Activated CD4-positive, CD25-positive, alpha-beta regulatory T cell treated with anti-CD3 and anti-CD28 coated beads, Interleukin-2, amount 50 U/mL, for 24 hours (primary cell): Measurements from ENCODE around the gene CYP2C18.
"Not testable (repeated sequence)": the region's sequence is repeated elsewhere in the genome, so short reads cannot be mapped to it uniquely, and the experiment has no call there.

Experiments
- ATAC-seq, 2 donors: fragments of 150-1000 bp; cut with Tn5 transposase; one replicate each; pipeline ENCODE4 v1.10.0; 2021; ENCODE audit warnings: mild to moderate bottlenecking in 1 of 2, moderate library complexity in 1 of 2

CYP2C18 gene

GRCh38 chr10:94683214-94684054, at the start of gene CYP2C18:
Gene CYP2C18 (plus strand): TSS chr10:94683729. CDS start chr10:94683820, 91 bp downstream.
- no peak for ATAC-seq

GRCh38 chr10:94638097-94638496, 45.4 kb upstream of the CYP2C18 start:
- not testable (repeated sequence) for ATAC-seq

DNA sequence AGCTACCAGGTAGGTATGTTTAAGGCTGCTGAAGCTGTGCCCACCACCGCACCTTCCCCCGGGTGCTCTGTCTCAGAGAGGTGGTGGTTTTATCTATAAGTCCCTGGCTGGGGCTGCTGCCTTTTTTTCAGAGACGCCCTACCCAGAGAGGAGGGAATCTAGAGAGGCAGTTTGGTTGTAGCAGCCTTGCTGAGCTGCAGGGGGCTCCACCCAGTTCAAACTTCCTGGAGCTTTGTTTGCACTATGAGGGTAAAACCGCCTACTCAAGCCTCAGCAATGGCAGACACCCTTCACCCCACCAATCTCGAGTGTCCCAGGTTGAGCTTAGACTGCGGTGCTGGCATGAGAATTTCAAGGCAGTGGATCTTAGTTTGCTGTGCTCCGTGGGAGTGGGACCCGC, 43.6 kb upstream of the CYP2C18 start:
- ATAC-seq = no peak

DNA sequence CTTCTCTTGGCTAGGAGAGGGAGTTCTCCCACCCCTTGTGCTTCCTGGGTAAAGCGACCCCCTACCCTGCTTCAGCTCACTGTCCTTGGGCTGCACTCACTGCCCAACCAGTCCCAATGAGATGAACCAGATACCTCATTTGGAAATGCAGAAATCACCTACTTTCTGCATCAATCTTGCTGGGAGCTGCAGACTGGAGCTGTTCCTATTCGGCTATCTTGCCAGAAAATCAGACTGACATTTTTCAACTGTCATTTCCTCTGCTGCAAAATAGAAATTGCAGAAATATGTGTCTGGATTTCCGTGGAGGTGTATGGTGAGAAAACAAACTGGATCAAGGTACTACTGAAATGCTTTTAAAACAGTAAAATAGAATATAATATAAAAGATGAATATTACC, 43.0 kb upstream of the CYP2C18 start:
- ATAC-seq = no peak

DNA sequence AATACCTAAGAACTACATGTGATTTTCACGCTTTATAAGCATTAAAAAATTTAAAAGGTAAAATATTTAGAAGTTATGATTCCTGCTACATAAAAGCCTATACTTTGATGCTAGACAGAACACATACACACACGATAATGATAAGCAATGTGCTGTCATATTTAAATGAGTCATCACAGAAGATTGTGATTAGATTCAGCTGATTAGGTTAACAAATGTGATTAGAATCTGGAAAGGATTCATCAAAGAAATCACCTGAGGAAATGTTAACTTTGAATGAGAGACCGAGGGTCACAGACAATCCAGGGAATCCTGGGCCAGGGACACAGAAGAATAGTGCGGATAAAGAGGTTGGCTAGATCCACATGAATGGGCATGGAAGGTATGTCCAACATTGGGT, 42.0 kb upstream of the CYP2C18 start:
- ATAC-seq = no peak

GRCh38 chr10:94644352-94644751, 39.2 kb upstream of the CYP2C18 start:
- no peak for ATAC-seq

DNA sequence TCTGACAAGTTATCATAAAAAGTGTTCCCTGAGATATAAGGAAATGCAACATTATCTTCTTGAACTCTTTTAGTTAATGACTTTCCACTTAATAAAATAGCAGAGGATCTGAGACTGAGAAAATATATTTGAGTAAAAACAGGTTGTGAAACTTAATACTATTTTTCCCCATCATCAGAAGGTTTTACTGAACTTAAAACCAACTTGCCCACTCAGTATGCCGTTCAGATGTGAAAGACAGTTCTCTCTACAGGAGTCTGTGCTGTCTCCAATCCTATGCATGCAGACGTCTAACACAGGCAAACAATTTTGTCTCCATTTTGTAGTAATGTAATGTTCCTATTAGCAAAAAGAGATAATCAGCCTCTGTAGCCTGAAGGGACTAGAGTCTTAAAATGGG, 38.2 kb upstream of the CYP2C18 start:
- no peak for ATAC-seq

DNA sequence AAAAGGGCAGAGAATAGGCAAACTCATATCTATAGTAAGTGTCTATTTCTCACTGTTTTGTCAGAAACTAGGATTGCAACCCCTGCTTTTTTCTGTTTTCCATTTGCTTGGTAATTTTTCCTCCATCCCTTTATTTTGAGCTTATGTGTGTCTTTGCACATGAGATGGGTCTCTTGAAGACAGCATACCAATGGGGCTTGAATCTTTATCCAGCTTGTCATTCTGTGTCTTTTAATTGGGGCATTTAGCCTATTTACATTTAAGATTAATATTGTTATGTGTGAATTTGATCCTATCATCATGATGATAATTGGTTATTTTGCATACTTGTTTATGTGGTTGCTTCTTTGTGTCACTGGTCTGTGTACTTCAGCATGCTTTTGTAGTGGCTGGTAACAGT, 28.3 kb upstream of the CYP2C18 start:
- ATAC-seq = not testable (repeated sequence)

GRCh38 chr10:94663061-94663460, 20.5 kb upstream of the CYP2C18 start:
- ATAC-seq = not testable (repeated sequence)

DNA sequence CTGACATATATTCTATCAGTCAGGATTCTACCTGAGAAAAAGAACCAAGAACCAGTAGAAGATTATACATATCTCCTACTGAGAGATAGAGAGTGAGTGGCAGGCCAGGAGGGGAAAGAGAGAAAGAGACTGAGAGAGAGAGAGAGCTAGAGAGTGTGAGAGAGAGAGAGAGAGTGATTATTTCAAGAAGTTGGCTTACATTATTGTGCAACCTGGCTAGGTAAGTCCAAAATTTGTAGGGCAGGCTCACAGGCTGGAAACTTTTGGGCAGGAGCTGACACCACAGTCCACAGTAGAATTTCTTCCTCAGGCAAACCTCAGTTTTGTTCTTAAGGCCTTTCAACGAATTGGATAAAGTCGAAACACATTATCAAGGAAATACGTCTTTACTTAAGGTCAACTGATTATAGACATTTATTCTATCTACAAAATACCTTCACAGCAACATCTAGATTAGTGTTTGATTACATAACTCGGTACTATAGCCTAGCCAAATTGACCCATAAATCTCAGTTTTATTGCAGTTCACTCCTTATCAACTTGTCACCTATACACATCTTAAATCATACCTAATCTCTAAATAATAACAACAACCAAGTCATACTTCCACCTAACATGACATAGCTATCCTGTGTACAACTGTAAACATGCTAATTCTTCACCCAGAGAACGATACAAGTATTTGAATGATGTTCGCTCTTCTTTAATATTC, 17.0 kb upstream of the CYP2C18 start:
- ATAC-seq = no peak

DNA sequence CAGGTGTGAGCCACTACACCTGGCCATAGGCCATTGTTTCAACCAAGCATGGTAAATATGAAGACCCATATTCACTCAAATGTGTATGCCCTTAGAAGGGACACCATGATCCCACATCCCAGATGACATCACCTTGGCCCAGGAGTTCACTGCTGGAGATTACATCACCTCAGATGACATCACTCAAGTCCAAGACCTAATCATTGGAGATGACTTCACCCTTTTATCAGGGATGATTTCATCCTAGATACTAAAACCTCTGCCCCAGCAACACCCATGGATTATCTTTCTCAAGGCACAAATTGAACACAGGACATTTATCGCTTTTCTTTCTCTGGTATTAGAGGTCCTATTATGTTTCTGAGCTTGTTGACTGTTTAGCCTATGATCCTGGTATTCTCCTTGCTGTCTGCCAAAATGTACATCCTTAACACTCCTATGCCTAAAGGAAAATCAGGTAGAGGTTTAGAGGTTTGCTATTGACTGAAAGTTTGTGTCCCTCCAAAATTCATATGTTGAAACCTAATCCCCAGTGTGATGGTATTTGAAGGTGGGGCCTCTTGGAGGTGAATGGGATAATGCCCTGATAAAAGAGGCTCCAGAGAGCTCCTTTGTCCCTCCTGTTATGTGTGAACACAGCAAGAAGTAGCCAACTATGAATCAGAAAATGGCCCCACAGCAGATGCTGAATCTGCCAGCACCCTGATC, 9.8 kb upstream of the CYP2C18 start:
- ATAC-seq = no peak

- ATAC-seq = no peak
Measured at GRCh38 chr10:94676496-94676895, 7.0 kb upstream of the CYP2C18 start.

- ATAC-seq = no peak
Measured at GRCh38 chr10:94677691-94678090, 5.8 kb upstream of the CYP2C18 start.

DNA sequence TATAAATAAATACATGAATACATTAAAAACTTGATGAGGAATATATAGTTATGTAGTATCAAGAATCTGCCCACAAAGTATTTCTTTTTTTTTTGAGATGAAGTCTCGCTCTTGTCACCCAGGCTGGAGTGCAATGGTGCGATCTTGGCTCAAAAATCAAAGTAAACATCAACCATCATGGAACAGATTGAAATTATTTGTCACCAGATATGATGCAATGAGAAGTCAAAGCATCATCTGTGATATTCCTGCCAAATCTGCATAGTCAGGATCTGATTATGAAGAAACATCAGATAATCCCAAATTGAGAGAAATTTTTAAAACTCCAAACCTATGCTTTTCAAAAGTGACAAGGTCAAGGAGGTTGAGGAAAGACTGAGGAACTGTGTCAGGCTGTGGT, 5.1 kb upstream of the CYP2C18 start:
- ATAC-seq = no peak

GRCh38 chr10:94680544-94680943, 3.0 kb upstream of the CYP2C18 start:
- no peak for ATAC-seq

GRCh38 chr10:94682636-94683035, 893 bp upstream of the CYP2C18 start:
- not testable (repeated sequence) for ATAC-seq

DNA sequence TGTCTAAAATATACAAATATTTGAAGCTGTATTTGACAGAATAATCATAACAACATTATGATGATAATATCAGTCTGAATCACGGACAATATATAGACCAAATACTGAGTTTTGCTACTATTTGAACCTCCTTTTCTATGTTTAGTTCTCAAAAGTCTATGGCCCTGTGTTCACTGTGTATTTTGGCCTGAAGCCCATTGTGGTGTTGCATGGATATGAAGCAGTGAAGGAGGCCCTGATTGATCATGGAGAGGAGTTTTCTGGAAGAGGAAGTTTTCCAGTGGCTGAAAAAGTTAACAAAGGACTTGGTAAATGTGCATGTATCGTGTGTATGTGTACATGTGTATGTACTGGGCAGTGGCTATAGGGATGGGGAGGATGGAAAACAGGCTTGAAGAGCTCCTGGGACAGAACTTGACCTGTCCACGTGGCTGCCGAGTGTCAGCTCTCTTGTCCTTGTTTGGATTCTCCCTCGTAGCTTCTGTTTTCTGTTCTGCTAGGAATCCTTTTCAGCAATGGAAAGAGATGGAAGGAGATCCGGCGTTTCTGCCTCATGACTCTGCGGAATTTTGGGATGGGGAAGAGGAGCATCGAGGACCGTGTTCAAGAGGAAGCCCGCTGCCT, 4.2 kb downstream of the CYP2C18 start:
- ATAC-seq = no peak

DNA sequence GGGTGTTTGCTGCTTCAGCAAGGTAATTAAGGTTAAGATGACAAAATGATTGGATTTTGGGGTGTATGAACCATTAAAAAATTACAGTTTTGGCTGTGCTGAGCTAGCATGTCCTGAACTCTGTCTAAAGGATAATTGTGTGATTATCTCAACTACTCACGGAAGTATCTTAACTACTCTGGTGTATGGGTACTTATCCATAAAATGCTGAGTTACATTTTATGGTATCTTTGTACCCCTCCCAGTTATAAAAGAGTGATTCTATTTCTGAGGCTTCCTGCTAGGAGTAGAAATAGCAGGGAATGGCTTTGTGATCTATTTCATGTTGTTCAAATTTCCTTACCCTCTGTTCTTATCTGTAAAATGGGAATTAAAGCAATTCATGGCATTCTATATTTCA, 22.6 kb downstream of the CYP2C18 start:
- no peak for ATAC-seq

GRCh38 chr10:94710578-94710977, 27.0 kb downstream of the CYP2C18 start:
- no peak for ATAC-seq

- ATAC-seq = no peak
Measured at GRCh38 chr10:94725871-94726270, 42.3 kb downstream of the CYP2C18 start.

- no peak for ATAC-seq
Measured at GRCh38 chr10:94735197-94735596, 51.7 kb downstream of the CYP2C18 start.

DNA sequence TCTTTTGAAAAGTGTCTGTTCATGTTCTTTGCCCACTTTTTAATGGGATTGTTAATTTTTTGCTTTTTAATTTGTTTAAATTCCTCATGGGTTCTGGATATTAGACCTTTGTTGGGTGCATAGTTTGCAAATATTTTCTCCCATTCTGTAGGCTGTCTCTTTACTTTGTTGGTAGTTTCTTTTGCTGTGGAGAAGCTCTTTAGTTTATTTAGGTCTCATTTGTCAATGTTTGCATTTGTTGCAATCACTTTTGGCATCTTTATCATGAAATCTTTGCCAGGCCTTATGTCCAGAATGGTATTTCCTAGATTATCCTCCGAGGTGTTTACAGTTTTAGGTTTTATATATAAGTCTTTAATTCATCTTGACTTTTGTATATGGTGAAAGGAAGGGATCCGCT, 55.1 kb downstream of the CYP2C18 start:
- no peak for ATAC-seq

GRCh38 chr10:94747137-94747536, 63.6 kb downstream of the CYP2C18 start:
- ATAC-seq = no peak
